SK-MEL-5 (cell line): ENCODE data around the gene ABCG8. TPM values are rescaled to one million over a fixed set of nuclear protein-coding genes. Genes with fewer than 3 reads are reported as not detected.

Experiments used
- DNase-seq: peaks from one replicate; pipeline ENCODE4 v3.0.0-alpha.2; 2016; ENCODE audit warnings: low read depth, low spot score
- in situ Hi-C: cut with HindIII; loops from 2 replicates; pipeline ENCODE4 v1.10.0; 2016; ENCODE audit warnings: low sequenced_read_pairs, high pct_unique_total_duplicates, low pct_unique_long_range_greater_than_20kb
- total RNA-seq: library from RNA; depleted of rRNA; stranded (reverse); fragments of >200 nt; shearing (Covaris generic); gene quantifications from 2 replicates; pipeline ENCODE4 v1.2.3, GENCODE V29; 2014

ABCG8 gene
- total RNA-seq, 1 experiment from 2014 or later: not detected

DNA sequence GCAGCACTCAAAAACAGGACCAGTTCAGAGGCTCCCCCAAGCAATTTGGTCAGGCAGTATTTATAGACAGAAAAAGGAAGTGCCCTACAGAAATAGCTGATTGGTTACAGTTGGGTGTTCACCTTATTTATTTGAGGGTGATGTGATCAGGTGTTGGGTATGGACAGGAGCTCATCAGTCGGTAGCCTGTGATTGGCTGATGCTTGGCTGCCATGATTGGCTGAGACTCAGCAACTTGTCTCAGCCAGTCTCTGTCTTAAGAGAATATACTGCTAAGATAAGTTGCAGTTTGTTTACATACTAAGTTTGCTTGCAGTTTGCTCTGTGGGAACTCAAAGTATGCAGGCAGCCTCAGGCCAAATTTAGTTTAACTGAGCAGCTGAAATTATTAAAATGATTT, 9.4 kb downstream of the ABCG8 start:
- no peak for DNase-seq
- in situ Hi-C loops: no loop called here

DNA sequence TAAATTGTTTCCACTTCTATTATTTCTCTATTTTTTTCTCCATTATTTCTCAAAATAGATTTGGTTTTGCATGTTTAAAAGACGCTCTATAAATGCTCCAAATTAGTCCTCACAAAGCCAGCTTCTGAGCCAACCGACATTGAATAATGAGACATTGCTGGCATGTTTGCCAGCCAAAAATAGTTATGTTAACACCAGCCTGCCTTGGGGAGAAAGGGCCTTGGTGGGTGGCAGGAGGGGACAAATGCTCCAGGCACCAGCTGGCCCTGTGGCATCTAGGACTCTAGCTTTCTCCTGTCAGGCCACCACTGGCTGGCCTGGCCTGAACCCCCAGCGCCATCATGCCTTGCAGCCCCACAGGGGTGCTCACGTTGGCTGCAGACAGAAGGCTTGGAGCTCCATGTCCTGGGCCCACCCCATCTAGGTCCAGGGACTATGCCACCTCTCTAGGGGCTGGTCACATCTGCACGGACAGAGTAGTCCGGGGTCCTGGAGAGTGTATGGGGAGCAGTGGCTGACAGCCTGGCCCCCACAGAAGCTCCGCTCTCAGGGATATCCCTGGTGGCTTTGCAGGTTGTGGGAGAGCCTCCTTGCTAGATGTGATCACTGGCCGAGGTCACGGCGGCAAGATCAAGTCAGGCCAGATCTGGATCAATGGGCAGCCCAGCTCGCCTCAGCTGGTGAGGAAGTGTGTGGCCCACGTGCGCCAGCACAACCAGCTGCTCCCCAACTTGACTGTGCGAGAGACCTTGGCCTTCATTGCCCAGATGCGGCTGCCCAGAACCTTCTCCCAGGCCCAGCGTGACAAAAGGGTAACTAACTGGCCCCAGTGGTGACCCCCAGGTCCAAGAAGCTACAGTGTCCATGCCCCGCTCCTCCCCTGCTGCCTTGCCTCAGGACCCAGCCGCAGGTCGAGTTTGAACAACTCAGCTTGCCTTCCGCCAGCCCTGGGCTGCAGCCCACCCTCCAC, 12.5 kb downstream of the ABCG8 start:
- no peak for DNase-seq
- in situ Hi-C loops: no loop called here

DNA sequence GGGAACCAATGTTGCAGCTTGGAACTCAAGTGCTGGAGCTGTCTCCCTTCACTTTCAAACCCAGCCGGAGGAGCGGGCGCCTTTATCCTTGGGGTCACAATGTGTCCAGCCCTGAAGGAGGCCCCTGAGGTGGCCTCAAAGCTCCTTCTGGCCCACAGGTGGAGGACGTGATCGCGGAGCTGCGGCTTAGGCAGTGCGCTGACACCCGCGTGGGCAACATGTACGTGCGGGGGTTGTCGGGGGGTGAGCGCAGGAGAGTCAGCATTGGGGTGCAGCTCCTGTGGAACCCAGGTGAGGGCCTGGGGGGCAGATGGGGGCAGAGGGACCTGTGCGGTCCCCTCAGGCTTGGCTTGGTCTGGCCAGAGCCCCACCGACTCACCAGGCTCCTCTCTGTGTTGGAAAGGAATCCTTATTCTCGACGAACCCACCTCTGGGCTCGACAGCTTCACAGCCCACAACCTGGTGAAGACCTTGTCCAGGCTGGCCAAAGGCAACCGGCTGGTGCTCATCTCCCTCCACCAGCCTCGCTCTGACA, 13.5 kb downstream of the ABCG8 start:
- in situ Hi-C loops: no loop called here

DNA sequence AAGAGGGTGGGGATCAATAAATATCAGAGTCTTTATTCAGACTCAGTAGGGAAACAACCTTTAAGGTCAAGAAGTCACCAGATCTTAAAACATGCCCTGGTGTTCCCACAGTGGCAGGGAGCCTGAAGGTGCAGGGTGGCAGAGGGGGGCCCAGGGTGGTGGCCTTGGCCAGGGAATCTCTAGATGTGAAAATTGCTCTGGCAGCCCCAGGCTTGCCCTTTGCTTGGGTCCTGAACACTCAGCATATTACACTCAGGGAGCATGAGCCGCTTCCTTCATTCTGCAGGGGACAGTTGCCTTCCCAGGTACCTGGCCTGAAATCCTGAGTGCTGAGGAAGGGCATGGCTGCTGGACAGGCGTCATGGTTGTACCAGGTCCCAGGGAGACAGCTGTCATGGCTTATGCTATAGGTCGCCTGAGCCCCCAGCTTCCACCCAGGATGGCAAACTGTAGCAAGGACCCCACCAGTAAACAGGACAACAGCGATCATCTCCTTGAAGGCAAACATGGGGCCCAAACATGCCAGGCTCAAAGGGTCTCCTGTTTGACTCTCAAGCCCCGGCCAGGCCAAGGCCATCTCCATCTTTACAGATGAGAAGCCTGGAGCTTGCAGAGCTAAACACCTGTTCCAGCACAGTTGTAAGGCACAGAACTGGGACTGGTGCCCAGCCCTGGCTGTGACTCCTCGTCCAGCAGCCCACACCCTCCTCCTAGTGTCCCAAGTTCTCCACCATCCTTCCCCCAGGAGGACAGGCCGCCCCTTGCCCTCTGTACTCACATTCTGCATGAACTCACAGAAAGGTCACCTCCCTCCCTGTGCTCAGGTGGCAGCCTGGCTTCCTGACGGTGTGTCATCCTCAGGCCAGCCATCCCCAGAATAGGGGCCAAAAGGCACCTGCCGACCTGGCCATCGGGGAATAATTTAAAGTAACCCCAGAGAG, 14.6 kb downstream of the ABCG8 start:
- in situ Hi-C loops: no loop called here

More for the DNA sequence above, 13.5 kb downstream of the ABCG8 start:
- DNase-seq: no peak

DNA sequence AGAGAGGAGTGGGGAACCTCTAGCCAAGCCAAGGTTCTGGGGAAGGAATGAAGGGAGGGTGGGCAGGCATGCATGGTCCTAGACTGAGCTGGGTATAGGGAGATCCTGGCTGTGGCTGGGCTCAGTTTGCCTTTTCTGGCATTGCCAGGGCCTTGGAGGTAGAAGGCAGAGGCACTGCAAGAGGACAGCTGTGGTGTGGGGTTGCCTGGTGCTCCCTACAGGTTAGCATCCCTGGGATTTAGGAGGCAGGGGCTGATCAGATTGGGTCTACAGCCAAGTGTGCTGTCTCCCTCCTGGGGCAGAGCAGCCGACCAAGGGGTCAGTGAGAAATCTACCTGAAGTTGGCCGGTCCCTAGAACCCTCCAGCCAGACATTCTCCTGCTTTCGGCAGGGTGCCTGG, 15.9 kb downstream of the ABCG8 start:
- in situ Hi-C loops: no loop called here
- DNase-seq: no peak

More for the DNA sequence above, 14.6 kb downstream of the ABCG8 start:
- DNase-seq: no peak

DNA sequence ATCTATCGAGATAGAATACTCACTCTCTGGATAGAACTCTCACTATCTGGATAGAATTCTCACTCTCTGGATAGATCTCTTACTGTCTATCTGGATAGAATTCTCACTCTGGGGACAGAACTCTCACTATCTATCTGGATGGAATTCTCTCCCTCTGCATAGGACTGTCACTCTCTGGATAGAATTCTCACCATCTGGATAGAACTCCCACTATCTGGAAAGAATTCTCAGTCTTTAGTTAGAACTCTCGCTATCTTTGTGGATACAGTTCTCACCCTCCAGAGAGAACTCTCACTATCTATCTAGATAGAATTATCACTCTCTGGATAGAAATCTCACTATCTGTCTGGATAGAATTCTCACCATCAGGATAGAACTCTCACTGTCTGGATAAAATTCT, 16.5 kb downstream of the ABCG8 start:
- in situ Hi-C loops: no loop called here

DNA sequence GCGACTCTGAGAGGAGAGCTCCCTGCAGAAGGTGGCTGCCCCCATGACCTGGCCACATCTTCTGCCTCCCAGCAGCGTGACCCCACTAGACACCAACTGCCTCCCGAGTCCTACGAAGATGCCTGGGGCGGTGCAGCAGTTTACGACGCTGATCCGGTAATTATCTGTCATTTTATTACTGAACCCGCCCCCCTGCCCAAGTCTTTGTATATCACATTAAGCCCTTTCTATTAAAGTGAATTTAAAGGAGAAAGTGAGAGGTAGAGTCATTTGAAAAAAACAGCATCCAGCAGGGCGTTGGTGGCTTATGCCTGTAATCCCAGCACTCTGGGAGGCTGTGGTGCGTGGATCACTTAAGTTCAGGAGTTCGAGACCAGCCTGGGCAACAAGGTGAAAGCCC, 33.4 kb downstream of the ABCG8 start:
- in situ Hi-C loops: no loop called here
- DNase-seq: no peak

More for the DNA sequence above, 16.5 kb downstream of the ABCG8 start:
- no peak for DNase-seq

DNA sequence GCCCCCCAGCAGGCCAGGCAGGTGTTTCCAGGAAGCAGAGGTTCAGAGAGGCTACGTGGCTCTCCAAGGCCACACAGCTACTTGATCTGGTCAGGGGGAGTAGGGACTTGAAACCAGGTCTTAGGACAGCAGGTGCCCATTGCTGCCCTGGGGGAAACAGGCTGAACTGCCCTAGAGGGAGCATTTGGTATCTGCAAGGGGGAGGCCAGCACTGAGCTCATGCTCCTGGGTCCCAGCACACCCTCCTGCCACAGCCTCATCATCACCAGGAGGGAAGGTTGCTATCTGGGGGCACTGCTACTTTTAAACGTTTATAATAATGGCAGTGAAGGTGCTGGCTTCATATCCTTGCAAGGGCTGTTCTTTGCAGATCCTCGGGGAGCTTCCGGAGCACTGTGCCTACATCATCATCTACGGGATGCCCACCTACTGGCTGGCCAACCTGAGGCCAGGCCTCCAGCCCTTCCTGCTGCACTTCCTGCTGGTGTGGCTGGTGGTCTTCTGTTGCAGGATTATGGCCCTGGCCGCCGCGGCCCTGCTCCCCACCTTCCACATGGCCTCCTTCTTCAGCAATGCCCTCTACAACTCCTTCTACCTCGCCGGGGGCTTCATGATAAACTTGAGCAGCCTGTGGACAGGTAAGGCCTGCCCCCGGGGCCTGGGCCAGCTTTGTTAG, 36.1 kb downstream of the ABCG8 start:
- DNase-seq: no peak
- in situ Hi-C loops: no loop called here

DNA sequence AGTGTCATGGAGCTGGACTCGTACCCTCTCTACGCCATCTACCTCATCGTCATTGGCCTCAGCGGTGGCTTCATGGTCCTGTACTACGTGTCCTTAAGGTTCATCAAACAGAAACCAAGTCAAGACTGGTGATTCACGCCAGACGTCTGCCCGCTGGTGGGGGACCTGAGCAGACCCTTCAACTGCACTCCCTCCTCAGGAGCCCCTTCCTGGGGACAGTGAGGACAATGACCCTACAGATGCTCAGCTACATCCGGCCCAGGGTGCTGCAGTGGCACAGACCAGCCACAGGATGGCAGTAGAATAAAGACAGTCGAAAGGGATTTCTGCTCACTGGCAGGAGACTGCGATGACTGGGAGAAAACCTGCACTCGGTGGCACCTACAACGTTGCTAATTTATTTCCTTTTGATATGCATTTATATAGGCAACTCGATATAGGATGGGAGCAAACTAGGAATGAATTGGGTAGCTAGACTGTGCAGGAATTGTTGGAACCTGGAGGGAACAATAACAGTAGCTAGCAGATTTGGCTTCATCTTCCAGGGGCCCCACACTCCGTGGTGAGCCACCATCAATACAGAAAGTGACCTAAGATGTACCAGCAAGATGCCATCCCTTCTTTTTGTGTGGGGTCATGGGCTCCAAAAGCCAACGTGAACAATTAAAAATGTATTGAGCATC, 39.2 kb downstream of the ABCG8 start:
- peak; percentile 90 for DNase-seq
- in situ Hi-C loops: no loop called here

DNA sequence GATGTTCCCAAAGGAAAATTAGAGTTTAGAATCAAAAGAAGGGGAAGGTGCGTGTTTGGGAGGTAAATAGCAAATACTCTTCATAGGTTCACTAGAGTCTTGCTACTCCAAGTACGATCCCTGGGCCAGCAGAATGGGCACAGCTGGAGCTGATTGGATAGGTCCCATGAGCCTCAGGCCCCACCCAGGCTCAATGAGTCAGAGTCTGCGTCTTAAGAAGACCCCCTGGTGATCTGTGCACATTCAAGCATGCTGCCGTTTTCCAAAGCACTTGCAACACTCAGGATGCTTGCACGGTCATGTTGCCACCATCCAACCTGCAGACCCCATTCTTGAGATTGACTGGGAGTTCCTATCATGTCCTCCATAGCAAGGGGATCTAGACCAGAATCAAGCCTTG, 40.5 kb downstream of the ABCG8 start:
- peak; percentile 48 for DNase-seq

DNA sequence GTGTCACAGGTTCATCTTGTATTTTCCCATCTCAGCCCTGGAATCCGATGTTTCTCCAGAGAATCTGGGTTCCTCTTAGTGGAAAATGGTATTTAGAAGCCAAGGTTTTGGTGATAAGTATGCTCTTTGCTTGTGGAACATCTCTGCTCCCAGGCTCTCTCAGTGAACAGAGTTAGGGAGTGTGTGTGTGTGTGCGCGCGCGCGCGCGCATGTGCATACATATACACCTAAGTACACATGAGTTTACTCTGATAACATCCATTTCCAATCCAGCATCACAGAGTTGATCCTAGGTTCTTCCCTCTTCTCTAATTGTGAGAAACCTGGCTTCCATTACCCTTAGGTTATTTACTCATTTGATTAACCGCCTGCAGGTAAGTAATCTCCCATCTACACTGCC, 41.7 kb downstream of the ABCG8 start:
- DNase-seq: no peak
- in situ Hi-C loops: no loop called here

More for the DNA sequence above, 40.5 kb downstream of the ABCG8 start:
- in situ Hi-C loops: no loop called here

DNA sequence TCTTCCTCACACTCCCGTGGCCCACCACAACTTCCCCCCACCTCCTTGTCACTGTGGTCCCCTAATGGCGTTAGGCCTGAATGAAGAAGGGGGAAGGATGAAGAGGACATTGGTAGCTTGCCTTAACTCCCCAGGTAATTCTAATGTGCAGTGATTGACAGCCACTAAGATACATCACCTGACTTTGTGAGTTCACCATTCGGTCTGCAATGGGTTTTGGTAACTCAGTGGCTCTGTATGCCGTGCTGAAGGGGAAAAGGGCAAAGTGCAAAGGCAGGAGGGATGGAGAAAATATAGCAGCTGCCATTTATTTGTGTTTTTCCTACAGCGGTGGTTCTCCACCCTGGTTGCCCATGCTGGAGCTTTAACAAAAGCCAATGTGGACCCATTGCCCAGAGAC, 42.2 kb downstream of the ABCG8 start:
- in situ Hi-C loops: no loop called here
- DNase-seq: no peak

DNA sequence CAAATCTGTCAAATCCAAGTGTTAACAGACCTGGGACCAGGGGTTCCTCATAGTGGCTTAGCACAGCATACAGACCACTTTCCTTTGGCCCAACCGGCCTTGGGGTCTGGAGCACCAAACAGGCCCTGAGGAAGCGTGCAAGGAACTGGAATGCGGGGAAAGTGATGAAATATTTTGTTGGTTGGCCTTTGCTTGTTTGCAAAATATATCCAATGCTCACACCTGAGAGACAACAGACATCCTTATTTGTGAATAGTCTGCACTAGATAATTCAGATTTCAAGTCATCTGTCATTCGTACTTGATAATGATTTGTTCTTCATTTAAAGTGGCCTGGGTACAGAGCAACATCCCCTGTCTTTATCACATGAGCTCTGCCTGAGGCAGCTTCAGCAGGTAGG, 43.5 kb downstream of the ABCG8 start:
- no peak for DNase-seq
- in situ Hi-C loops: no loop called here

DNA sequence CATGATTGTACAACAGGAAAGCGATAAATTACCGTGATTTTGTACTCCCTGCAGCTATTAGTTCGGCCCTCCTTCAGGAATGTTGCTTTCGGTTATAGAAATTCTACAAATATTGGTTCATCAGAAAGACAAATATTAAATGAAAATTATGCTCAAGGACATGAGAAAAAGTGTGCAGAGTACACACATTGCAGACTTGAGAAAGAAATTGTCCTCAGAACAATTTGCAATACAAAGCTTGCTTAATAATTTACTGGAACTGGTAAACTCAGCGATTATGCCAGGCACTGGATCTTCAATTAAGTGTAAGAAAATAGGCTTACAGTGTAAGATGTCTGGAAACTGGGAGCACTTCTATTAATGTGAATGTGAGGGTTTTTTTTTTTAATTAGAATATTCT, 45.9 kb downstream of the ABCG8 start:
- DNase-seq: no peak
- in situ Hi-C loops: no loop called here

DNA sequence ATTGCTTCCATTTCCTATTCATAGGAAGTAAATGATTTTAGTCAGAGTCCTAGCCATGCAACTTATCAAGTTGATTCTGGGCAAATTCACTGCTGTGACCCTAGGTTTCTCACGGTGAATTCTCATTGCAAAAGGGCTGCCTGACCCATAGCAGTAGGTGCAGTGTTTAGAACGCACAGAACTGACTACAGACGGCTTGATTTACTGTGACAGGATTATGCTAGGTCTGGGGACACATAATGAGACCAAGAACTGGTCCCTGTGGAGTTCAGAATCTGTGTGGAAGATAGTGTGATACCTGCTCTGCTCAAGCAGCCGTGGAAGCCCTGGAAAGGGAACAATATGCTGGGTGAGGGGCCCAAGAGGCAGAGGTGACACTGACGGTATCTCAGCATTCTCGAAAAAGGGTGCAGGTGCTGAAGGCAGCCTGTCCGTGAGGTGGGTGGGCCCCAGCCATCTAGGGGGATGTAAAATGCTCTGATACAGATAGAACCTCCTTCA, 46.4 kb downstream of the ABCG8 start:
- in situ Hi-C loops: no loop called here
- no peak for DNase-seq

DNA sequence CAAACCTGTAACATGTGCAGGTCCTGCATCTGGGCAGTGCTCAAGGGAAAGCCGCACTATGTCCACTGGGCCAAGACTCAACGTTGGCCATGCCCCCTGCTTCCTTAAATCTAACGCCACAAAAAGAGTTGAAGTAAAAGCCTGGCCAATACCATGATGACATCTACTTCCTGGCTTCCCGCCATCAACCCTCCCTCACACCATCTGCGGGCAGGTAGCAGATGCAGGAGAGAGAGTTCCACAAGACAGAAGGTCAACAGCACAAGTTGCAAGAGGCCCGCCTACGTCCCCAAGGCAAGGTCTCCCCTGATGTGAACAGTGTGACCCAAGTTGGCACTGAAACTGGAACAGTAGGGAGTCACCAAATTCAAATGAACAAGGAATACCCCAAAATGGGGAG, 48.4 kb downstream of the ABCG8 start:
- no peak for DNase-seq
- in situ Hi-C loops: no loop called here

DNA sequence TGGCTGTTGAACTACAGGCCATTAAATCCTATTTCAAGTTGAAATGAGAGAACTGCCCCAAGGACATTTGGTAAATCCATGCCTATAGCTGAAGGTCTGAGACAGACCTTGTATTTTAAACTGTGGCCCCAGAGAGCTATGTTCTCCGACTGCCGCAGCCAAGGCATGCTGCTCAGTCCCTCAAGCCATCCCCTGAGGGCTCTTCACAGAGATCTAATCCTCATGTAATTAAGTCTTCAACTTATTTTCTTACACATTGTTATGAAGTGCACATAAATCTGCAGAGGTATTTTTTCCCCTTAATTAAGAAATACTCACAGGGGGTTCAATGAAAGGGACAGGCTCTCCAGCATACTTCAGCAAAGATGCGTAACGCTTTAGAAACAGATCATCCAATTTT, 50.6 kb downstream of the ABCG8 start:
- DNase-seq: no peak
- in situ Hi-C loops: no loop called here
